HCT116 (cell line): ENCODE data around the gene SEC14L6.

ENCODE experiments used
- EZH2 ChIP-seq: fragments of 200-600 bp; sonication (generic); IDR thresholded peaks from 2 replicates; pipeline ENCODE4 v1.6.1; 2017; ENCODE audit warnings: antibody characterized with exemption, mixed run types
- FOSL1 ChIP-seq: IDR thresholded peaks from 2 replicates; pipeline ENCODE4 v1.6.1; 2012; ENCODE audit warnings: low read depth
- JUND ChIP-seq: IDR thresholded peaks from 2 replicates; pipeline ENCODE4 v1.6.1; 2012
- POLR2A ChIP-seq: IDR thresholded peaks from 2 replicates; pipeline ENCODE4 v1.7.0; 2011; ENCODE audit warnings: borderline replicate concordance; ENCODE audit not compliant: insufficient read depth, insufficient read length; ENCODE audit errors: extremely low read depth
- SIN3A ChIP-seq: IDR thresholded peaks from 2 replicates; pipeline ENCODE4 v1.6.1; 2012; ENCODE audit warnings: low read depth
- SP1 ChIP-seq: IDR thresholded peaks from 2 replicates; pipeline ENCODE4 v1.6.1; 2012; ENCODE audit warnings: low read depth
- SRF ChIP-seq: IDR thresholded peaks from 2 replicates; pipeline ENCODE4 v1.6.1; 2012; ENCODE audit warnings: low read depth
- TCF7L2 ChIP-seq: IDR thresholded peaks from 2 replicates; pipeline ENCODE4 v1.7.0; 2011; ENCODE audit warnings: borderline replicate concordance, inconsistent platforms; ENCODE audit not compliant: insufficient read depth, insufficient read length; ENCODE audit errors: extremely low read depth
- TF ChIP-seq, protein P1 (sequence below): IDR thresholded peaks from 2 replicates; pipeline ENCODE4 v1.6.1; 2012
- TF ChIP-seq, protein P2 (sequence below), 3 experiments: fragments of 200-600 bp in 1 of 3; sonication (generic) in 1 of 3; IDR thresholded peaks in 2 of 3; conservative IDR thresholded peaks in 1 of 3; 2 replicates each; pipeline ENCODE4 v1.5.1; 2012 to 2017; ENCODE audit warnings: low read depth in 2 of 3, low read length in 2 of 3, antibody characterized with exemption in 1 of 3, borderline replicate concordance in 1 of 3, control low read depth in 1 of 3, mild to moderate bottlenecking in 1 of 3, mixed read lengths in 1 of 3, mixed run types in 1 of 3, moderate library complexity in 1 of 3; ENCODE audit not compliant: insufficient read depth in 1 of 3
- TF ChIP-seq, protein P3 (sequence below): IDR thresholded peaks from 2 replicates; pipeline ENCODE4 v1.6.1; 2012; ENCODE audit warnings: low read depth

DNA sequence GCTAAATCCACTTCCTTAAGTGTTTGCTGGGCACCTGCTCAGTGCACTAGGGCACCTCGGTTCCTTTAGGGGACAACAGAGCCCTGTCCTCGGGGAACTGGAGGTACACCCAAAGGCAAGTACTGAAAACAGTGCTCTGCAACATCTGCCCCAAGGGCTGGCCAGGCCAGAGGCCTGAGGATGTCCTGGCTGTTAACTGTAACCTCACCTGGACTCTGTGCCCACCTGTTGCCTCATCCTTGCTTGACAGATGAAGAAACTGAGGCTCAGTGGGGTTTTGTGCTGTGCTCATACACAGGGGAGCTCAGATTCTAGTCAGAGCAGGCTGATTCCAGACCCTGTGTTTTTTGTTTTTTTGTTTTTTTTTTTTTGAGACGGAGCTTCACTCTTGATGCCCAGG lies 43.6 kb downstream of the SEC14L6 start:
- TF ChIP-seq, protein P1, sequence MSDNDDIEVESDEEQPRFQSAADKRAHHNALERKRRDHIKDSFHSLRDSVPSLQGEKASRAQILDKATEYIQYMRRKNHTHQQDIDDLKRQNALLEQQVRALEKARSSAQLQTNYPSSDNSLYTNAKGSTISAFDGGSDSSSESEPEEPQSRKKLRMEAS, result no peak
- TF ChIP-seq, protein P2, sequence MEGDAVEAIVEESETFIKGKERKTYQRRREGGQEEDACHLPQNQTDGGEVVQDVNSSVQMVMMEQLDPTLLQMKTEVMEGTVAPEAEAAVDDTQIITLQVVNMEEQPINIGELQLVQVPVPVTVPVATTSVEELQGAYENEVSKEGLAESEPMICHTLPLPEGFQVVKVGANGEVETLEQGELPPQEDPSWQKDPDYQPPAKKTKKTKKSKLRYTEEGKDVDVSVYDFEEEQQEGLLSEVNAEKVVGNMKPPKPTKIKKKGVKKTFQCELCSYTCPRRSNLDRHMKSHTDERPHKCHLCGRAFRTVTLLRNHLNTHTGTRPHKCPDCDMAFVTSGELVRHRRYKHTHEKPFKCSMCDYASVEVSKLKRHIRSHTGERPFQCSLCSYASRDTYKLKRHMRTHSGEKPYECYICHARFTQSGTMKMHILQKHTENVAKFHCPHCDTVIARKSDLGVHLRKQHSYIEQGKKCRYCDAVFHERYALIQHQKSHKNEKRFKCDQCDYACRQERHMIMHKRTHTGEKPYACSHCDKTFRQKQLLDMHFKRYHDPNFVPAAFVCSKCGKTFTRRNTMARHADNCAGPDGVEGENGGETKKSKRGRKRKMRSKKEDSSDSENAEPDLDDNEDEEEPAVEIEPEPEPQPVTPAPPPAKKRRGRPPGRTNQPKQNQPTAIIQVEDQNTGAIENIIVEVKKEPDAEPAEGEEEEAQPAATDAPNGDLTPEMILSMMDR (IDR thresholded peaks at IDR 0.05 in 2 of 3, conservative IDR thresholded peaks at IDR 0.05 in 1 of 3; ENCODE audit: borderline replicate concordance in 1 of 3, insufficient read depth in 1 of 3, low read depth in 2 of 3, low read length in 2 of 3), result no peak
- TF ChIP-seq, protein P3, sequence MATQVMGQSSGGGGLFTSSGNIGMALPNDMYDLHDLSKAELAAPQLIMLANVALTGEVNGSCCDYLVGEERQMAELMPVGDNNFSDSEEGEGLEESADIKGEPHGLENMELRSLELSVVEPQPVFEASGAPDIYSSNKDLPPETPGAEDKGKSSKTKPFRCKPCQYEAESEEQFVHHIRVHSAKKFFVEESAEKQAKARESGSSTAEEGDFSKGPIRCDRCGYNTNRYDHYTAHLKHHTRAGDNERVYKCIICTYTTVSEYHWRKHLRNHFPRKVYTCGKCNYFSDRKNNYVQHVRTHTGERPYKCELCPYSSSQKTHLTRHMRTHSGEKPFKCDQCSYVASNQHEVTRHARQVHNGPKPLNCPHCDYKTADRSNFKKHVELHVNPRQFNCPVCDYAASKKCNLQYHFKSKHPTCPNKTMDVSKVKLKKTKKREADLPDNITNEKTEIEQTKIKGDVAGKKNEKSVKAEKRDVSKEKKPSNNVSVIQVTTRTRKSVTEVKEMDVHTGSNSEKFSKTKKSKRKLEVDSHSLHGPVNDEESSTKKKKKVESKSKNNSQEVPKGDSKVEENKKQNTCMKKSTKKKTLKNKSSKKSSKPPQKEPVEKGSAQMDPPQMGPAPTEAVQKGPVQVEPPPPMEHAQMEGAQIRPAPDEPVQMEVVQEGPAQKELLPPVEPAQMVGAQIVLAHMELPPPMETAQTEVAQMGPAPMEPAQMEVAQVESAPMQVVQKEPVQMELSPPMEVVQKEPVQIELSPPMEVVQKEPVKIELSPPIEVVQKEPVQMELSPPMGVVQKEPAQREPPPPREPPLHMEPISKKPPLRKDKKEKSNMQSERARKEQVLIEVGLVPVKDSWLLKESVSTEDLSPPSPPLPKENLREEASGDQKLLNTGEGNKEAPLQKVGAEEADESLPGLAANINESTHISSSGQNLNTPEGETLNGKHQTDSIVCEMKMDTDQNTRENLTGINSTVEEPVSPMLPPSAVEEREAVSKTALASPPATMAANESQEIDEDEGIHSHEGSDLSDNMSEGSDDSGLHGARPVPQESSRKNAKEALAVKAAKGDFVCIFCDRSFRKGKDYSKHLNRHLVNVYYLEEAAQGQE, result no peak
- no peak for TF ChIP-seq JUND
- TF ChIP-seq POLR2A, result no peak
- no peak for TF ChIP-seq TCF7L2
- no peak for TF ChIP-seq SIN3A
- TF ChIP-seq SRF, result no peak
- TF ChIP-seq FOSL1, result no peak
- no peak for TF ChIP-seq SP1
- no peak for TF ChIP-seq EZH2
